Measurements from ENCODE around the gene KCNN3. TPM values are rescaled to one million over a fixed set of nuclear protein-coding genes. Genes with fewer than 3 reads are reported as not detected.

The KCNN3 gene
- total and polyA plus RNA-seq, 2 of the 8 experiments (the other 6 are each of a cell fraction or from before 2014, with no cell fraction given), result 2.8 to 3.7 TPM

GRCh38 chr1:154751690-154752089, 118.4 kb downstream of the KCNN3 start (continued):
- no peak for TF ChIP-seq FOSL1 (IDR thresholded peaks at IDR 0.05; ENCODE audit: insufficient read depth, low read depth, low read length)
- no peak for TF ChIP-seq RXRA (IDR thresholded peaks at IDR 0.05; ENCODE audit: insufficient read depth, low read depth, low read length)
- TF ChIP-seq JUND (IDR thresholded peaks at IDR 0.05; ENCODE audit: low read length), result no peak
